Liver (tissue), 9 donors: ENCODE measurements around the gene B3GNT4. TPM values are rescaled to one million over a fixed set of nuclear protein-coding genes. Genes with fewer than 3 reads are reported as not detected.

Experiments
- DNase-seq: peaks from one replicate; pipeline ENCODE4 v3.0.0-alpha.2; 2017; ENCODE audit warnings: low spot score
- H3K27ac ChIP-seq, 2 donors: one replicate each; pipeline ENCODE4 v1.7.0; 2013; ENCODE audit warnings: inconsistent platforms in 2 of 2, low read length in 2 of 2, control low read depth in 1 of 2, low read depth in 1 of 2, mild to moderate bottlenecking in 1 of 2
- H3K27me3 ChIP-seq, 4 donors: one replicate each; pipeline versions ENCODE4 v1.6.1 to v1.7.0; 2013; ENCODE audit warnings: low read length in 3 of 4, inconsistent platforms in 1 of 4, mild to moderate bottlenecking in 1 of 4, moderate library complexity in 1 of 4; ENCODE audit not compliant: control insufficient read depth in 4 of 4, insufficient read depth in 4 of 4
- H3K36me3 ChIP-seq, 4 donors: one replicate each; pipeline versions ENCODE4 v1.6.1 to v1.7.0; 2013; ENCODE audit warnings: low read length in 3 of 4, mild to moderate bottlenecking in 3 of 4, low read depth in 1 of 4, moderate library complexity in 1 of 4; ENCODE audit not compliant: control insufficient read depth in 4 of 4, insufficient read depth in 3 of 4
- H3K4me1 ChIP-seq, 4 donors: one replicate each; pipeline versions ENCODE4 v1.6.1 to v1.7.0; 2013; ENCODE audit warnings: low read length in 3 of 4, mild to moderate bottlenecking in 3 of 4, moderate library complexity in 1 of 4; ENCODE audit not compliant: control insufficient read depth in 4 of 4, insufficient read depth in 4 of 4
- H3K4me3 ChIP-seq, 3 donors: one replicate each; pipeline versions ENCODE4 v1.6.1 to v1.7.0; 2013; ENCODE audit warnings: low read length in 3 of 3, control low read depth in 1 of 3, low read depth in 1 of 3, mild to moderate bottlenecking in 1 of 3
- H3K9ac ChIP-seq, 2 donors: one replicate each; pipeline ENCODE4 v1.7.0; 2013; ENCODE audit warnings: low read length in 2 of 2, mild to moderate bottlenecking in 2 of 2, moderate library complexity in 2 of 2, control low read depth in 1 of 2, low read depth in 1 of 2
- H3K9me3 ChIP-seq, 4 donors: one replicate each; pipeline versions ENCODE4 v1.6.1 to v1.7.0; 2013; ENCODE audit warnings: low read length in 3 of 4; ENCODE audit not compliant: control insufficient read depth in 4 of 4
- EGR1 ChIP-seq, 2 donors: IDR thresholded peaks; 2 replicates each; pipeline ENCODE4 v1.6.1; 2016 to 2018; ENCODE audit warnings: antibody characterized with exemption in 2 of 2, low read depth in 2 of 2
- FOXA1 ChIP-seq: IDR thresholded peaks from 2 replicates; pipeline ENCODE4 v1.6.1; 2016; ENCODE audit warnings: antibody characterized with exemption
- FOXA2 ChIP-seq: IDR thresholded peaks from 2 replicates; pipeline ENCODE4 v1.6.1; 2016; ENCODE audit warnings: antibody characterized with exemption
- GABPA ChIP-seq, 2 donors: IDR thresholded peaks in 1 of 2; conservative IDR thresholded peaks in 1 of 2; 2 replicates each; pipeline ENCODE4 v1.6.1; 2016; ENCODE audit warnings: antibody characterized with exemption in 2 of 2, mild to moderate bottlenecking in 1 of 2, moderate library complexity in 1 of 2
- HNF4A ChIP-seq, 2 donors: conservative IDR thresholded peaks; 2 replicates each; pipeline ENCODE4 v1.6.1; 2016; ENCODE audit warnings: antibody characterized with exemption in 2 of 2, mild to moderate bottlenecking in 2 of 2
- HNF4G ChIP-seq: IDR thresholded peaks from 2 replicates; pipeline ENCODE4 v1.6.1; 2016; ENCODE audit warnings: antibody characterized with exemption
- JUND ChIP-seq, 2 donors: IDR thresholded peaks; 2 replicates each; pipeline ENCODE4 v1.6.1; 2016; ENCODE audit warnings: antibody characterized with exemption in 2 of 2
- NR2F2 ChIP-seq: IDR thresholded peaks from 2 replicates; pipeline ENCODE4 v1.6.1; 2016; ENCODE audit warnings: antibody characterized with exemption
- RAD21 ChIP-seq, 2 donors: IDR thresholded peaks; 2 replicates each; pipeline ENCODE4 v1.6.1; 2016; ENCODE audit warnings: antibody characterized with exemption in 2 of 2, mild to moderate bottlenecking in 2 of 2
- RXRA ChIP-seq, 2 donors: IDR thresholded peaks; 2 replicates each; pipeline ENCODE4 v1.6.1; 2017 to 2018; ENCODE audit warnings: antibody characterized with exemption in 2 of 2, mild to moderate bottlenecking in 1 of 2
- SP1 ChIP-seq: IDR thresholded peaks from 2 replicates; pipeline ENCODE4 v1.6.1; 2018; ENCODE audit warnings: antibody characterized with exemption, mild to moderate bottlenecking
- TAF1 ChIP-seq: conservative IDR thresholded peaks from 2 replicates; pipeline ENCODE4 v1.6.1; 2016; ENCODE audit warnings: antibody characterized with exemption, mild to moderate bottlenecking
- YY1 ChIP-seq: IDR thresholded peaks from 2 replicates; pipeline ENCODE4 v1.6.1; 2016; ENCODE audit warnings: antibody characterized with exemption, mild to moderate bottlenecking
- WGBS: extraction: QIAGEN DNeasy Blood & Tissue Kit; methylation state at CpG from one replicate; pipeline ENCODE4 v1.1.7; 2013; 5-methylcytosine and 5-hydroxymethylcytosine counted together
- polyA plus RNA-seq, 2 donors: library from polyadenylated mRNA; stranded (reverse) in 1 of 2; unstranded in 1 of 2; fragments of 200-250 nt in 1 of 2; fragments of >200 nt in 1 of 2; fragmentation: Nextera tagmentation in 1 of 2; extraction: Ambion mirVana in 1 of 2; gene quantifications; one replicate each; pipeline versions ENCODE4 v1.2.1 to v1.2.3, GENCODE V29; 2013 to 2015
- total RNA-seq, 2 donors: library from RNA; depleted of rRNA; stranded (reverse); fragments of >200 nt; gene quantifications; one replicate each; pipeline ENCODE4 v1.2.3, GENCODE V29; 2014
- TF ChIP-seq, protein P1 (sequence below): IDR thresholded peaks from 2 replicates; pipeline ENCODE4 v1.6.1; 2016; ENCODE audit warnings: antibody characterized with exemption
- TF ChIP-seq, protein P2 (sequence below): fragments of 150-350 bp; IDR thresholded peaks from 2 replicates; pipeline ENCODE4 v1.5.1; 2017; ENCODE audit warnings: improper control_type of control experiment, low read depth, low read length; ENCODE audit not compliant: missing input control
- TF ChIP-seq, protein P3 (sequence below): IDR thresholded peaks from 2 replicates; pipeline ENCODE4 v1.6.1; 2016; ENCODE audit warnings: antibody characterized with exemption
- TF ChIP-seq, protein P4 (sequence below): IDR thresholded peaks from 2 replicates; pipeline ENCODE4 v1.6.1; 2016; ENCODE audit warnings: antibody characterized with exemption, mild to moderate bottlenecking
- donor health status: healthy.
- donor health status: healthy.
- donor health status: healthy.
- donor health status: healthy.
- donor health status: healthy.

Gene B3GNT4
- total and polyA plus RNA-seq, 4 donors, result 0.14 to 0.43 TPM; not detected in 2

DNA sequence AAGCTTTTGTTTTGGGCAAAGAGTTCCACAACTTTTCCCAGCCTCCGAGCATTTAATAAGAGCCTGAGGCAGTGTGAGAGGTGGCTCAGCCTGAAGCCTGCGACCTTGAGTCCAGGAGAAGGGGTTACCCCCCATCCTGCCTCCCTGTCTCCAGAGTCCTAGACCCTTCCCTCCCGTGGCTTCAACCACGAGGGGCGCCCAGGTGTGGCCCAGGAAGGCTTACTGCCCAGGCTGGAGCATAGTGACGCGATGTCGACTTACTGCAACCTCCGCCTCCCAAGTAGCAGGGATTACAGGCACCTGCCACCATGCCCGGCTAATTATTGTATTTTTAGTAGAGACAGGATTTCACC lies 19.9 kb upstream of the B3GNT4 start:
- Histone ChIP-seq H3K9ac (no peak overlapping the region), H3K27ac (no peak overlapping the region), H3K4me3 (no peak overlapping the region)

DNA sequence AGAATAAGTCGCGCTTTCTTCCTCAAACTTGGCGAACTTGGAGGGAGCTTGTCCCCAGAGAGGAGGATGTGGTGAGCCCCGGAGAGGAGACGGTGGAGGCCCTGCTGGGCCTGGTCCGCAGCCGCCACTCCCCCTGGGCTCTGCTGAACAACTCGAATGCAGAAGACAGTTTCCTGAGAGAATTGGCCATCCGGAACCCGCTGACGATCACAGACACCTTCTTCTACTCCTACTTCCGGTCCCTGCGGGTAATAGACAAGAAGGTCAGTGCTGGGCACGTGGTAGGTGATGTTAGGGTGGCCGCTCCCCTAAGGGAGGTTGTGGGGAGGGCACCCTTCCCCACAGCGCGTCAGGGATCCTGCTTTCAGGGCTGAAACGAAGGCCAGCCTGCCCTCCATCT lies 19.0 kb upstream of the B3GNT4 start:
- no peaks in the 10 kb centered on the region for H3K27me3 ChIP-seq
- WGBS, result 86% methylated on average over 18 of the region's 18 CpGs
- no peaks in the 10 kb centered on the region for H3K9me3 ChIP-seq
- peaks cover 5 to 17% (median 12%) of the 10 kb centered on the region in 4 donors for H3K4me1 ChIP-seq
- no peak overlapping the region for H3K27ac ChIP-seq
- no peak for DNase-seq
- H3K4me3 ChIP-seq, result no peak overlapping the region
- no peaks in the 10 kb centered on the region for H3K36me3 ChIP-seq
- no peak overlapping the region for H3K9ac ChIP-seq
- TF ChIP-seq HNF4A (conservative IDR thresholded peaks at IDR 0.05) (no peak), FOXA2 (no peak), TAF1 (no peak), EGR1 (IDR thresholded peaks at IDR 0.05; ENCODE audit: low read depth in 2 of 2) (no peak), JUND (IDR thresholded peaks at IDR 0.05) (no peak), RXRA (IDR thresholded peaks at IDR 0.05) (no peak), RAD21 (IDR thresholded peaks at IDR 0.05) (no peak)
- TF ChIP-seq, protein P1, sequence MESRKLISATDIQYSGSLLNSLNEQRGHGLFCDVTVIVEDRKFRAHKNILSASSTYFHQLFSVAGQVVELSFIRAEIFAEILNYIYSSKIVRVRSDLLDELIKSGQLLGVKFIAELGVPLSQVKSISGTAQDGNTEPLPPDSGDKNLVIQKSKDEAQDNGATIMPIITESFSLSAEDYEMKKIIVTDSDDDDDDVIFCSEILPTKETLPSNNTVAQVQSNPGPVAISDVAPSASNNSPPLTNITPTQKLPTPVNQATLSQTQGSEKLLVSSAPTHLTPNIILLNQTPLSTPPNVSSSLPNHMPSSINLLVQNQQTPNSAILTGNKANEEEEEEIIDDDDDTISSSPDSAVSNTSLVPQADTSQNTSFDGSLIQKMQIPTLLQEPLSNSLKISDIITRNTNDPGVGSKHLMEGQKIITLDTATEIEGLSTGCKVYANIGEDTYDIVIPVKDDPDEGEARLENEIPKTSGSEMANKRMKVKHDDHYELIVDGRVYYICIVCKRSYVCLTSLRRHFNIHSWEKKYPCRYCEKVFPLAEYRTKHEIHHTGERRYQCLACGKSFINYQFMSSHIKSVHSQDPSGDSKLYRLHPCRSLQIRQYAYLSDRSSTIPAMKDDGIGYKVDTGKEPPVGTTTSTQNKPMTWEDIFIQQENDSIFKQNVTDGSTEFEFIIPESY, result no peak
- TF ChIP-seq, protein P2, sequence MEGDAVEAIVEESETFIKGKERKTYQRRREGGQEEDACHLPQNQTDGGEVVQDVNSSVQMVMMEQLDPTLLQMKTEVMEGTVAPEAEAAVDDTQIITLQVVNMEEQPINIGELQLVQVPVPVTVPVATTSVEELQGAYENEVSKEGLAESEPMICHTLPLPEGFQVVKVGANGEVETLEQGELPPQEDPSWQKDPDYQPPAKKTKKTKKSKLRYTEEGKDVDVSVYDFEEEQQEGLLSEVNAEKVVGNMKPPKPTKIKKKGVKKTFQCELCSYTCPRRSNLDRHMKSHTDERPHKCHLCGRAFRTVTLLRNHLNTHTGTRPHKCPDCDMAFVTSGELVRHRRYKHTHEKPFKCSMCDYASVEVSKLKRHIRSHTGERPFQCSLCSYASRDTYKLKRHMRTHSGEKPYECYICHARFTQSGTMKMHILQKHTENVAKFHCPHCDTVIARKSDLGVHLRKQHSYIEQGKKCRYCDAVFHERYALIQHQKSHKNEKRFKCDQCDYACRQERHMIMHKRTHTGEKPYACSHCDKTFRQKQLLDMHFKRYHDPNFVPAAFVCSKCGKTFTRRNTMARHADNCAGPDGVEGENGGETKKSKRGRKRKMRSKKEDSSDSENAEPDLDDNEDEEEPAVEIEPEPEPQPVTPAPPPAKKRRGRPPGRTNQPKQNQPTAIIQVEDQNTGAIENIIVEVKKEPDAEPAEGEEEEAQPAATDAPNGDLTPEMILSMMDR, result no peak
- TF ChIP-seq, protein P3, sequence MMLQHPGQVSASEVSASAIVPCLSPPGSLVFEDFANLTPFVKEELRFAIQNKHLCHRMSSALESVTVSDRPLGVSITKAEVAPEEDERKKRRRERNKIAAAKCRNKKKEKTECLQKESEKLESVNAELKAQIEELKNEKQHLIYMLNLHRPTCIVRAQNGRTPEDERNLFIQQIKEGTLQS, result no peak

More for the DNA sequence above, 19.9 kb upstream of the B3GNT4 start:
- H3K4me1 ChIP-seq, result peaks cover 5 to 17% (median 12%) of the 10 kb centered on the region in 4 donors
- no peak for DNase-seq
- H3K36me3 ChIP-seq, result no peaks in the 10 kb centered on the region
- H3K9me3 ChIP-seq, result no peaks in the 10 kb centered on the region
- H3K27me3 ChIP-seq, result no peaks in the 10 kb centered on the region
- 89% methylated on average over 10 of the region's 10 CpGs for WGBS
- TF ChIP-seq, protein P3, result no peak
- no peak for TF ChIP-seq HNF4A (conservative IDR thresholded peaks at IDR 0.05)
- no peak for TF ChIP-seq FOXA2
- TF ChIP-seq YY1, result no peak
- no peak for TF ChIP-seq GABPA (IDR thresholded peaks at IDR 0.05 in 1 of 2, conservative IDR thresholded peaks at IDR 0.05 in 1 of 2)
- no peak for TF ChIP-seq RXRA (IDR thresholded peaks at IDR 0.05)
- TF ChIP-seq JUND (IDR thresholded peaks at IDR 0.05), result no peak
- TF ChIP-seq, protein P2, result no peak
- TF ChIP-seq, protein P4, sequence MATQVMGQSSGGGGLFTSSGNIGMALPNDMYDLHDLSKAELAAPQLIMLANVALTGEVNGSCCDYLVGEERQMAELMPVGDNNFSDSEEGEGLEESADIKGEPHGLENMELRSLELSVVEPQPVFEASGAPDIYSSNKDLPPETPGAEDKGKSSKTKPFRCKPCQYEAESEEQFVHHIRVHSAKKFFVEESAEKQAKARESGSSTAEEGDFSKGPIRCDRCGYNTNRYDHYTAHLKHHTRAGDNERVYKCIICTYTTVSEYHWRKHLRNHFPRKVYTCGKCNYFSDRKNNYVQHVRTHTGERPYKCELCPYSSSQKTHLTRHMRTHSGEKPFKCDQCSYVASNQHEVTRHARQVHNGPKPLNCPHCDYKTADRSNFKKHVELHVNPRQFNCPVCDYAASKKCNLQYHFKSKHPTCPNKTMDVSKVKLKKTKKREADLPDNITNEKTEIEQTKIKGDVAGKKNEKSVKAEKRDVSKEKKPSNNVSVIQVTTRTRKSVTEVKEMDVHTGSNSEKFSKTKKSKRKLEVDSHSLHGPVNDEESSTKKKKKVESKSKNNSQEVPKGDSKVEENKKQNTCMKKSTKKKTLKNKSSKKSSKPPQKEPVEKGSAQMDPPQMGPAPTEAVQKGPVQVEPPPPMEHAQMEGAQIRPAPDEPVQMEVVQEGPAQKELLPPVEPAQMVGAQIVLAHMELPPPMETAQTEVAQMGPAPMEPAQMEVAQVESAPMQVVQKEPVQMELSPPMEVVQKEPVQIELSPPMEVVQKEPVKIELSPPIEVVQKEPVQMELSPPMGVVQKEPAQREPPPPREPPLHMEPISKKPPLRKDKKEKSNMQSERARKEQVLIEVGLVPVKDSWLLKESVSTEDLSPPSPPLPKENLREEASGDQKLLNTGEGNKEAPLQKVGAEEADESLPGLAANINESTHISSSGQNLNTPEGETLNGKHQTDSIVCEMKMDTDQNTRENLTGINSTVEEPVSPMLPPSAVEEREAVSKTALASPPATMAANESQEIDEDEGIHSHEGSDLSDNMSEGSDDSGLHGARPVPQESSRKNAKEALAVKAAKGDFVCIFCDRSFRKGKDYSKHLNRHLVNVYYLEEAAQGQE, result no peak
- TF ChIP-seq EGR1 (IDR thresholded peaks at IDR 0.05; ENCODE audit: low read depth in 2 of 2), result no peak
- TF ChIP-seq FOXA1, result no peak
- TF ChIP-seq SP1, result no peak
- TF ChIP-seq HNF4G, result no peak
- TF ChIP-seq, protein P1, result no peak
- no peak for TF ChIP-seq NR2F2
